Hepatocyte (in vitro differentiated cells): ENCODE data around the gene PAK1. TPM values are rescaled to one million over a fixed set of nuclear protein-coding genes. Genes with fewer than 3 reads are reported as not detected.
A peak's percentile ranks its signal among the peaks of the same experiment; 100 is the strongest.

ENCODE experiments used
- DNase-seq: peaks from one replicate; pipeline ENCODE4 v3.0.0-alpha.2; 2016; ENCODE audit warnings: low spot score
- H2AFZ ChIP-seq: fragments of 200-600 bp; sonication (generic); 2 replicates; pipeline ENCODE4 v1.6.0; 2016; ENCODE audit warnings: antibody characterized with exemption, mild to moderate bottlenecking
- H3K27ac ChIP-seq: fragments of 200-600 bp; sonication (generic); 2 replicates; pipeline ENCODE4 v1.5.1; 2016; ENCODE audit warnings: mild to moderate bottlenecking
- H3K27me3 ChIP-seq: fragments of 200-600 bp; sonication (generic); 2 replicates; pipeline ENCODE4 v1.6.1; 2016
- H3K36me3 ChIP-seq: fragments of 200-600 bp; sonication (generic); replicated peaks from 2 replicates; pipeline ENCODE4 v1.5.1; 2016; ENCODE audit warnings: low read depth; ENCODE audit not compliant: insufficient read depth
- H3K4me1 ChIP-seq: fragments of 200-600 bp; sonication (generic); 2 replicates; pipeline ENCODE4 v1.5.1; 2016; ENCODE audit warnings: mild to moderate bottlenecking, moderate library complexity; ENCODE audit not compliant: insufficient read depth
- H3K4me2 ChIP-seq: fragments of 200-600 bp; sonication (generic); 2 replicates; pipeline ENCODE4 v1.6.0; 2016
- H3K4me3 ChIP-seq: fragments of 200-600 bp; sonication (generic); 2 replicates; pipeline ENCODE4 v1.5.1; 2016; ENCODE audit warnings: mild to moderate bottlenecking
- H3K79me2 ChIP-seq: fragments of 200-600 bp; sonication (generic); 2 replicates; pipeline ENCODE4 v1.6.0; 2017; ENCODE audit warnings: mild to moderate bottlenecking
- H3K9me2 ChIP-seq: fragments of 200-600 bp; sonication (generic); replicated peaks from 2 replicates; pipeline ENCODE4 v1.6.0; 2017; ENCODE audit warnings: mild to moderate bottlenecking; ENCODE audit not compliant: insufficient read depth
- H3K9me3 ChIP-seq: fragments of 200-600 bp; sonication (generic); 2 replicates; pipeline ENCODE4 v1.5.1; 2016; ENCODE audit warnings: low read depth, mild to moderate bottlenecking
- H4K20me1 ChIP-seq: fragments of 200-600 bp; sonication (generic); 2 replicates; pipeline ENCODE4 v1.6.0; 2016; ENCODE audit warnings: mild to moderate bottlenecking; ENCODE audit not compliant: insufficient read depth, poor library complexity, severe bottlenecking
- EZH2 ChIP-seq: fragments of 200-600 bp; sonication (generic); IDR thresholded peaks from 2 replicates; pipeline ENCODE4 v1.6.1; 2016; ENCODE audit warnings: antibody characterized with exemption, mild to moderate bottlenecking, borderline replicate concordance
- EZH2phosphoT487 ChIP-seq: fragments of 200-600 bp; sonication (generic); IDR thresholded peaks from one replicate; pipeline ENCODE4 v1.6.1; 2018; ENCODE audit warnings: antibody characterized with exemption, mild to moderate bottlenecking, low read depth, moderate library complexity; ENCODE audit not compliant: unreplicated experiment, severe bottlenecking
- WGBS: methylation state at CpG from one replicate; pipeline ENCODE4 v1.1.6; 2016; ENCODE audit warnings: low lambda C conversion rate; ENCODE audit errors: missing lambda C conversion rate; 5-methylcytosine and 5-hydroxymethylcytosine counted together
- polyA plus RNA-seq: library from polyadenylated mRNA; unstranded; fragments of >200 nt; fragmentation: Nextera tagmentation; extraction: Ambion mirVana; gene quantifications from 2 replicates; pipeline ENCODE4 v1.2.1, GENCODE V29; 2016
- total RNA-seq: library from RNA; depleted of rRNA; stranded (reverse); fragments of >200 nt; gene quantifications from 2 replicates; pipeline ENCODE4 v1.2.3, GENCODE V29; 2014
- TF ChIP-seq, protein P1 (sequence below): fragments of 200-600 bp; sonication (generic); IDR thresholded peaks from 2 replicates; pipeline ENCODE4 v1.5.1; 2016; ENCODE audit warnings: antibody characterized with exemption, mild to moderate bottlenecking; ENCODE audit not compliant: poor library complexity

Gene PAK1
- total and polyA plus RNA-seq, 2 experiments from 2014 or later, result 30.3 to 62.0 TPM

DNA sequence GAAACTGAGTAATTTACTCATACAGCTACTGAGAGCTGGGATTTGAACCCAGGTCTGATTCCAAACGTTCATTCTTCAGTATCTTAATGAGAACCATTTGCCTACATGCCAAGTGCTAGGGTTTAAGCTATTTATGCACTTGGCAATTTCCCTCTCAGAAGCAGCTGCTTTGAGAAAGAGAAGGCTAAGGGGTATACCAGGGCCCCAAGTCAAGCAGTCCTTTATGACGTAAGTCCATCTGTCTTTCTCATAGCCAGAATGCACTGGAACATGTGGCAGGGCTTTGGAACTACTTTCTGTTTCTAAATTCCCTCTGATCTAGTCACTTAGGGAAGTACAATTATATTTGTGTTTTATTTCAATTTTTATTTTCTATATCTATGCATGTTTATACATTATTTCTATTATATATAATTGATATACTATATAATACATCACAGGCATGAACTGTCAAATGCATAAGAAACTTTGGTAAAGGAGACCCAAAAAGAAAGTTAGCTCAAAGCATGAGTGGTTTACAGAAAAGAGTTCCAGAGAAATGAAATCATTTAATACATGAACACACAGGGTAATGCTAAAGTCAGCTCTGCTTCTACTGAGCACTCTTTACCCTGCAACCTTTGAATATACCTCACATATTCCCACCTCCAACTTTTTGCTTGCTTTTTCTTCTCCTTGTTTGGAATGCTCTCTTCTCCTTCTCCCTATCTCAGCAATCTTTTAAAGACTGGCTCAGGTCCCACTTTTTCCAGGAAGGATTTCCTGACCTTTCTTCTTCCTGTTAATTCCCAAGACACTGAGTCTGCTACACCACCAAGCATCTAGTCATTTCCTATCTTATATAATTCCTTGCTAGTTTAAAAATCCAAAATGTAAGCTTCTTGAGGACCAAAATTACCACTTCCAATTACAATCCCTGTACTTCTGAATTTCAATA is 91.9 kb downstream of the PAK1 start:
- H3K4me2 ChIP-seq, result no peak overlapping the region
- H3K27me3 ChIP-seq, result no peaks in the 10 kb centered on the region
- H3K9me2 ChIP-seq, result no peaks in the 10 kb centered on the region
- no peaks in the 10 kb centered on the region for H3K9me3 ChIP-seq
- H3K4me3 ChIP-seq, result no peak overlapping the region
- H3K4me1 ChIP-seq, result no peaks in the 10 kb centered on the region
- H3K27ac ChIP-seq, result no peak overlapping the region
- H4K20me1 ChIP-seq, result no peaks in the 10 kb centered on the region
- TF ChIP-seq EZH2phosphoT487 (no peak), EZH2 (no peak)
- TF ChIP-seq, protein P1, sequence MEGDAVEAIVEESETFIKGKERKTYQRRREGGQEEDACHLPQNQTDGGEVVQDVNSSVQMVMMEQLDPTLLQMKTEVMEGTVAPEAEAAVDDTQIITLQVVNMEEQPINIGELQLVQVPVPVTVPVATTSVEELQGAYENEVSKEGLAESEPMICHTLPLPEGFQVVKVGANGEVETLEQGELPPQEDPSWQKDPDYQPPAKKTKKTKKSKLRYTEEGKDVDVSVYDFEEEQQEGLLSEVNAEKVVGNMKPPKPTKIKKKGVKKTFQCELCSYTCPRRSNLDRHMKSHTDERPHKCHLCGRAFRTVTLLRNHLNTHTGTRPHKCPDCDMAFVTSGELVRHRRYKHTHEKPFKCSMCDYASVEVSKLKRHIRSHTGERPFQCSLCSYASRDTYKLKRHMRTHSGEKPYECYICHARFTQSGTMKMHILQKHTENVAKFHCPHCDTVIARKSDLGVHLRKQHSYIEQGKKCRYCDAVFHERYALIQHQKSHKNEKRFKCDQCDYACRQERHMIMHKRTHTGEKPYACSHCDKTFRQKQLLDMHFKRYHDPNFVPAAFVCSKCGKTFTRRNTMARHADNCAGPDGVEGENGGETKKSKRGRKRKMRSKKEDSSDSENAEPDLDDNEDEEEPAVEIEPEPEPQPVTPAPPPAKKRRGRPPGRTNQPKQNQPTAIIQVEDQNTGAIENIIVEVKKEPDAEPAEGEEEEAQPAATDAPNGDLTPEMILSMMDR, result no peak
- H2AFZ ChIP-seq, result no peak overlapping the region
- no peaks in the 10 kb centered on the region for H3K36me3 ChIP-seq
- H3K79me2 ChIP-seq, result no peaks in the 10 kb centered on the region
- WGBS, result 71% methylated on average over 2 of the region's 2 CpGs
- DNase-seq, result peak; percentile 16

DNA sequence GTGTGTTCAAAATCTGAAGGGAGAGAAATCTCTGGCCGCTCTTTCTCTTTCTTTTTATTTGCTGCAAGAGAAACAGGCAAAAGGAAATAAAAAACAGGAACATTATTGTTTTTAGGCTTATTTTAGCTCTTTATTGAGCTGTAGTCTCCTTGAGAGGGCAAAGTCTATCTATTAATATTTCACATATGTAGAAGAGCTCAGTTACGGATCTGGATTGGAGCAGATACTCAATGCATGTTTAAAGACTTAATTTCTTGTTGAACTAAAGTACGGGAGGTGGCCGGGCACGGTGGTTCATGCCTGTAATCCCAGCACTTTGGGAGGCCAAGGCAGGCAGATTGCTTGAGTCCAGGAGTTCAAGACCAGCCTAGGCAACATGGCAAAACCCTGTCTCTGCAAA is 94.0 kb downstream of the PAK1 start:
- no peaks in the 10 kb centered on the region for H3K36me3 ChIP-seq
- H3K4me1 ChIP-seq, result peaks cover 6% of the 10 kb centered on the region
- H2AFZ ChIP-seq, result no peak overlapping the region
- H3K4me2 ChIP-seq, result no peak overlapping the region
- no peaks in the 10 kb centered on the region for H3K9me2 ChIP-seq
- no peak for DNase-seq
- H4K20me1 ChIP-seq, result no peaks in the 10 kb centered on the region
- TF ChIP-seq EZH2phosphoT487, result no peak
- TF ChIP-seq, protein P1, result no peak
- no peak for TF ChIP-seq EZH2
- H3K9me3 ChIP-seq, result no peaks in the 10 kb centered on the region
- no peak overlapping the region for H3K4me3 ChIP-seq
- 84% methylated on average over 5 of the region's 5 CpGs for WGBS
- peak overlapping the region; percentile 4 for H3K27ac ChIP-seq
- H3K27me3 ChIP-seq, result no peaks in the 10 kb centered on the region
- peaks cover 3% of the 10 kb centered on the region for H3K79me2 ChIP-seq

DNA sequence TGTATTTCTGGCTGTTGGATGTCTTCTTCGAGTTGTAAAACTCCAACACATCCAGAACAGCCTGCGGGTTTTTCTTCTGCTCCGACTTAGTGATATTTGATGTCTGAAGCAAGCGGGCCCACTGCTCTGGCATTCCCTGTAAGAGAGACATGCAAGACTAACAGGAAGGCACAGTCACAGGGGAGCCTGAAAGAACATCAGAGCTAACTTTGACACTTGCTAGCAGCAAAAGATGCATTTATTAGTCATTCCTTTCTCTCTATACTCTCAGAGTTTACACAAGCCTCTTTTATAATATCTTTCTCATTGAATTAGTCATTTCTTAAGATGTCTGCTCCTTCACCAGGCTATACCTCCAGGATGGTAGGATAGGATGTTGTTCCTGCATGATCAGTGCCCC is 94.6 kb downstream of the PAK1 start:
- no peak overlapping the region for H3K4me2 ChIP-seq
- no peaks in the 10 kb centered on the region for H3K27me3 ChIP-seq
- no peak overlapping the region for H2AFZ ChIP-seq
- 89% methylated on average over 4 of the region's 4 CpGs for WGBS
- no peaks in the 10 kb centered on the region for H3K36me3 ChIP-seq
- no peaks in the 10 kb centered on the region for H3K9me3 ChIP-seq
- H3K4me1 ChIP-seq, result peaks cover 7% of the 10 kb centered on the region
- TF ChIP-seq EZH2 (no peak), EZH2phosphoT487 (no peak)
- TF ChIP-seq, protein P1, result no peak
- H3K79me2 ChIP-seq, result peaks cover 3% of the 10 kb centered on the region
- peak overlapping the region; percentile 4 for H3K27ac ChIP-seq
- H3K9me2 ChIP-seq, result no peaks in the 10 kb centered on the region
- DNase-seq, result no peak
- no peaks in the 10 kb centered on the region for H4K20me1 ChIP-seq
- H3K4me3 ChIP-seq, result no peak overlapping the region
